Kasumi-1 (cell line): Measurements from ENCODE around the gene KCNS1.
A peak's percentile ranks its signal among the peaks of the same experiment; 100 is the strongest.
"Not testable (repeated sequence)": the region's sequence is repeated elsewhere in the genome, so short reads cannot be mapped to it uniquely, and the experiment has no call there.

Experiments
- DNase-seq, 2 experiments: peaks; one replicate each; lab custom pipeline; 2025; lab: John Stamatoyannopoulos, UW

Gene KCNS1

GRCh38 chr20:45077559-45077958, 23.4 kb downstream of the KCNS1 start:
- no peak for DNase-seq

DNA sequence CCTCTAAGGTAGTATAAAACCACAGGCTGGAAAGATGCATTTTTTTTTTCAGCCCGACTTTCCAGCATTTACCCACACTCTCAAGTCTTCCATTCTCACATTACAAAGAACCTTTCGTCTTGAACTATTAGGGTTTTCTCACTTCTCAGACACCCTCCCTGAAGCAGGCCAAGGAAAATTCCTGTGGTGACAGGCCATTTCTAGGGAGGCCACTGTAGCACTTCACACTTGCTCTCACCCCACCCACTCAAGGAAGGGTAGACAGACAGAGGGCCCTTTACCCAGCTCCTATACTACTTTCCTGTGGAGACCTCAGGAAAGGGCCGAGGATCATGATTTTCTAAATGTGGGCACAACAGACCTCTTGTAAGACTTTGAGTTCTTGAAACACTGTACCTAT, 27.7 kb downstream of the KCNS1 start:
- no peak for DNase-seq

- no peak for DNase-seq
These were observed 28.9 kb downstream of the KCNS1 start for GRCh38 chr20:45072066-45072465.

DNA sequence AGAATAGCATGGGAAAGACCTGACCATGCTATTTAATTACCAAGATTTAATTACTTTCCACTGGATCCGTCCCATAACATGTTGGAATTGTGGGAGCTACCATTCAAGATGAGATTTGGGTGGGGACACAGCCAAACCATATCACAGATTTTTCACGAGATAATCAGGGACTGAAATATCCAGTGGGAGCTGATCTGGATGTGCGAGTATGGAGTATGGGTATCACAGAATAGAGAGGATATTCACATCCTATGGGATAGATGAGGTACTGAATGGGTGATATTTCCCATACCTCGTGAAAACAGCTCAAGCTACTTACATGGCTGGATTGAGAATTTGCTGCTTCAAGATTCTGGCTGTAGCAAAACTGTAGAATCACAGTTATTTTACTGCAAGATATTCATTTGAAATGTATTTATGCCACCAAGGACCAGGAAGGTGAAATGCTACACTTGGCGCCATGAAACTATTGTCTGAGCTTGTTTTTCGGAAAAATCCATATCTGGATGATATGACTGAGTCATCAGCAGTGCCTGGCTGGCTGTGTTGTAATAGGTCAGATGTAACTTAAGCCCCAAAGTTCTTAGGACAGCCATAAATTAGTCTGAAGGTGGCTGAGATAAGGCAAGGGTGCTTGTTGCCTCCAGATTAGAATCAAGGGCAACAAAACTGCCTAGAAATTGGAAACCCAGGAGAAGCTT, 29.8 kb downstream of the KCNS1 start:
- DNase-seq: peak in 1 of 2 experiments; percentile 2

DNA sequence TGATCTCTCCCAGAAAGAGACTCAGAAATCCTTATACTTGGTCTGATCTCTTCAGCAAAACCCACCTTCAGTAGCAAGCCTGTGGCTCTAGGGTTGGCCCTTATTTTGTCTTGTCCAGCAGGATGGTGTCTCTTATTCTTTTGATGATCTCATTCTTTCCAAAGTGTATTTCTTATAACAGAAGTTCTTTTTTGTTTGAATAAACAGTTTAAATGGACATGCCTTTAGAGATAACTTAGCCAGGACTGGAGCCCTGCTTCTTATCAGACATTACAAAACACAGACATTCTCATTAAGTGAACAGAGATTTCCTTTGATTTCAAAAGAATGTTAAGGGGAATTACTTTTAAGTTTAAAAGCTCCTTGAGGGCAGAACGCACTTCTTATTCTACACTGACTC, 31.7 kb downstream of the KCNS1 start:
- DNase-seq: no peak

DNA sequence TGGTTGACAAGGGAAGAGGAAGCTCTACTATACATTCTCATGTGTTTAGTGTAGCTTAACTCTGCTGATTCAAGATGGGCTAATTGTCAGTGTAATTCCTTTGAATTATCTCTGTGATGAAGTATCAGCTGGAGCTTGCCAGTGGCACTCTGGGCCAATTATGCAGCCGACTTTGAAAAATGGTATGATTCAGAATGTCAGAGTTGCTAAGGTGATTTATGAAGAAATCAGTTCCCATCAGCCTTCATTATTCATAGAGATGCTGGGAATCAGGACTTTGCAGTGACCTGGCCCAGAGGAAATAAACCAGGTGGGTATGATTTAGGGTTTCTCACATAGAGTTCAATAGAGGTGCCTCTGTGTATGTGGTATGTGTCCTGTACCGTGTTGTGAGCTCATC, 33.4 kb downstream of the KCNS1 start:
- DNase-seq: no peak

DNA sequence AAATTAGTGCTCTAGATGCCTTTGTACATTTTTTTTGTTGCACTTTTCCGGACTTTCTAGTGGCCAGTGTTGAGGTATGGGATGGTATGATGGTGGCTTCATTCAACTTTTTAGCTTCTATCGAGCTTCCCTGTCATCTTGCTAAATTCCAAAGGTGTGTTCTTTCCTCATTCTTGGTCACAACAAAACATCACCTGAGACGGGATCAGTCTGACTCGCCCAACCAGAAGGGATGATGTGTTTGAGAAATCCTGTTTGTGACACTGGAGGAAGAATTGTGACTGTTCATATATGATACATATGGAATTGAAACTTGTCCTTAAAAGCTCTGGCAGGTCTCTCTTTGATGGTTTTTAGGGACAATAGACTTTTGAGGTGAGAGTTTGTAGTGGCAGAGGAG, 33.8 kb downstream of the KCNS1 start:
- DNase-seq: no peak

DNA sequence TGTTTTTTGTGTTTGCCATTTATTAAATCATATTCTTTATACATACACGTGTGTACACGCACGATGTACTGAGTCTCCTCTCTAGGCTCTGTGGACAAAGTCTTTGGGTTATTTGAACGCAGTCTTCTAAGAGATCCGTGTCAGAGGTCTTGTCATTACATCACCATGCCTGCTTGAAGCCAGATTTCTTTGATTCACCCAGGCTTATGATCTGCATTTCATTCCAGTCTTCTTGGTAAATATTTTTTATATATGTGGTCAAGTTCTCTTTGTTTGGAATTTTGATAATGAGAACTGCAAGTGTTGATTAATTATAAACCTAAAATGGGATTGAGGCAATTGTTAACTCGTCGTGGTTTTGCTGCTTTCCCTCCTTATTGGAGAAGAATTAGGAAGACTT, 34.6 kb downstream of the KCNS1 start:
- DNase-seq: no peak

DNA sequence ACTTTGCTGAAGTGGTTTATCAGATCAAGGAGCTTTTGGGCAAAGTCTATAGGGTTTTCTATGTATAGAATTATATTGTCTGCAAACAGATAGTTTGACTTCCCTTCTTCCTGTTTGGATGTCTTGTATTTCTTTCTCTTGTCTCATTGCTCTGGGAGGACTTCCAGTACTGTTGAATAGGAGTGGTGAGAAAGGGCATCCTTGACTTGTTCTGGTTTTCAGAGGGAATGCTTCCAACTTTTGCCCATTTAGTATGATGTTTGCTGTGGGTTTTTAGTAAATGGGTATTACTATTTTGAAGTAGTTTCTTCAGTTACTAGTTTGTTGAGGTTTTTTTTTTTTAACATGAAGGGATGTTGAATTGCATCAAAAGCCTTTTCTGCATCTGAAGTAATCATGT, 36.1 kb downstream of the KCNS1 start:
- DNase-seq: no peak

GRCh38 chr20:45063107-45063506, 37.8 kb downstream of the KCNS1 start:
- DNase-seq: not testable (repeated sequence)

- DNase-seq: no peak
These were observed 39.7 kb downstream of the KCNS1 start for GRCh38 chr20:45061244-45061643.

DNA sequence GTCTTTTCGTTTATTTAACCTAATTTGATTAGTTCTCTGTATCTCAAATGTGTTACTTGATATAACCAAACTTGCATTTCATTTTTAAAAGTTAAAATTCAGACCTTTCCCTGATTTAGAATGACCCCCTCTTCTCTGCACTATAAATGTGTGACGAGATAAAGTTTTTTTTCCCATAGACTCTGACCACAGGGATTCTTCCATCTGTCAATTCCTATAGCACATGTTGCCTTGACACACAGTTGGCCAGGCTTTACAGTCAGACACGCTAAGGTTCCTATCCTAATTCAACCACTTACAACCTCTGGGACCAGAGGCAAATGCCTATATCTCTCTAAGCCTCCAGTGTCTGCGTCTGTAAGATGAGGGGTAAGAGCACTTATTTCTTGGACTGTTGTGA, 40.6 kb downstream of the KCNS1 start:
- no peak for DNase-seq

- no peak for DNase-seq
These were observed 41.8 kb downstream of the KCNS1 start for GRCh38 chr20:45059022-45059728.

DNA sequence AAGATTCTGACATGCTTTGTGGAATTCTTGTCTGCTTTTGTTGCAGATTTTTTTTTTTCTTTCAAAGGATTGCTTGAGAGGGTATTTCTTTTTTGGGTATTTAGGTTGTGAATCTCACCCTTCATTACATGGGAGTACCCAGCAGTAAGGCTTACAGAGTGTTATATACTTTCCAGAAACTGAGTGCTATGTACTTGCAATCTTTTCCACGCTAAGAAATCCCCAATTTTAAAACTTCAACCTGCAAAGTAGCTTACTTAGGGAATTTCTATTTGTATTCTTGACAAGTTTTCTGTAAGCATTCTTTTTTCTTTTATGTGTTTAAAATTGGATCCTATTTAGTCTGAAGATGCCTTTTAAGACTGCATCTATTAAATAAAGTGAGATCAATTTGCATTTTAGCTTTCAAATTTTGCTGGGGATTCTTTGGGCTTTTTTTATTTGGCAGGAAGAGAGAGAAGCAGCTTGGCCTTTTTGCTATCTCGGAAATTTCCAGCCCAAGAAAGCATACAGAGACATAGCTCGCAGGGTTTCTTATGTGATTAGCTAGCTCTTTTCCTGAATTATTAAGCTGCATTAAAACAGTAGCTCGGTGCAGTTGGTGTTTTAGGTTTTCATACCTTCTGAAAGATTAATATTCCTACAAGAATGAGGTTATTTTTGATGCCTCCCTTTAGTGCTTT, 42.6 kb downstream of the KCNS1 start:
- DNase-seq: no peak

DNA sequence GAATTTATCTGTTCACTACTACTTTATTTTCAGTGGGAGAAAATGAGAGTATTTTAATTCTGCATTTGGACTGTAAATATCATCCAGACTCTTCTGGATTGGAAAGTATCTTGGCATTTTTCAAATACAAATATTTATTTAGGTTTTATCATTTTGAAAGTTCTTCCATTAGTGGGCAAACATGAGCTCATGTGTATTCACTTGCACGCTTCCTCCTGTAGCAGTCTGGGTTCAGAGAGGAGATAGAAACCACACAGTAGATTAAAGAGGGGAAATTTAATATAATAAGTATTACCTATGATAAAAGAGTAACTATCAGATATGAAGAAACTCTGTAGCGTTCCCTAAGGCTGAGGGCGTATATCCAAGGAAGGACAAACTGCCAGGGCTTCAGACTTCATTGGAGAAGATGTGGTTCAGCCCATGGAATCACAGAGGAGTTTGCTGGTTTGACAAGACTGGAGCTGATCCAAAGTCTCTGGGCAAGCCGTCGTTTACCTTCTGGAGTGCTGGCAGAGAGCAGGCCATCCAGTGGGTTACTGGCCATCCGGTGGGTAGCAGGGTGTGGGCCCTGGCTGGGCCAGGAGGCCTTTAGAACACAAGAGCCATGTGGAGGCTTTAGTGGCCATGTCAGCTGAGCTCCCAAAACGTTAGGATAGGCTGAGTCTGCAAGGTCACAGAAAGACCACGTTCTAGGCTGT, 44.3 kb downstream of the KCNS1 start:
- no peak for DNase-seq

DNA sequence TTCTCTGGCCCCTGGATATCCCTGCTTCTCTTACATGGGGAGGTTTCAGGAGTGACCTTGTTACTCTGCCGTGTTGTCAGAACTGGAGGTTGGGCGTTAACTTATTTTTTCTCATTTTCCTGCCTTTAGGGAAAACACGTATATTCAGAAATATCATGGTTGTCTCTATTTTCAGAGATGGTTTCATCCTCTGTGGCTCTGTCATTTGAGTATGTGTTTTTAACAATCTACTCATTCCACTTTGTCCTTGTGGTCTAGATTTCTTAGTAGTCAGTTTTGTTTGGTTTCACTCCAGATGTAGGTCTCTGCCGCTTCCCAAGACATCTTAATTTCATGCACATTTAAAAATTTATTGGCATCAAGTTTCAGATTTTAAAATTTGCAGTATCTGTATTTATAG, 45.9 kb downstream of the KCNS1 start:
- DNase-seq: no peak

DNA sequence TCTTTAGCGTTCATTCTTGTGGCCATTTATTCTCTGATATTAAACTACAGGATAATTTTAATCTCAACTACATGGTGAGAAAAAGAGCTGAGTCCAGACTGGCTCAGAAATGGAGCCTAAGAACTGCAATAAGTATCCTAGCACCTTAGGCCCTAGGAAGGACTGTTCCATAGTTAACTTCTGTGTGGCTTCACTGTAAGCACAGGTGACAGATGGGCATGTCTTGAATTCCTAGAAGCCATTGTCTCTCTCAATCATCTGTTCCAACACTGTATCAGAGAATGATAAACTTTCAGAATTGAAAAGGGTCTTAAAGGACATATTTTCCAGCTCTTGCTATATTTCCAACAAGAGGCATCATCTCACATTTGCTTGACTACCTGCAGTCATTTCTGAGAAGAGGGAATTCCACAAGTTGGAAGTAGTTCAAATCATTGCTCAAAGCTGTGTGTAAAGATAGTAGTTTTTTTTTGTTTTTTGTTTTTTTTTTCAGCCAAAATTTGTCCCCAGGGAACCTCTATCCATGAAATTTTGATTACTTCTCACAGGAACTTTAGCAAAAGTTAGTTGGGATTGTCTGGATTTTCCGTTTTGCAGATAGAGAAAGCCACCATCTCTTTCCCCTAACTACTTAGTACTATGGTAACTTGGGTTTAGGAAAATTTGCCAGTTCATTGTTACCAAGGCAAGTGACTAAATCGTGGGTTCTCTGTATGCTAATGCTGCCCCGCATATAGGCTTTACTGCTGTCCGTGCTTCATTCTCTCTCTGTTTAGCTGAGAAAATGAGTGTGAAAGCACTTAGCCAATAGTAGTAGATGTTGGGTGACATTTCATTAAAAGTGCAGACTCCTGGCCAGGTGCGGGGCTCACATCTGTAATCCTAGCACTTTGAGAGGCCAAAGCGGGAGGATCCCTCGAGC, 47.2 kb downstream of the KCNS1 start:
- no peak for DNase-seq

DNA sequence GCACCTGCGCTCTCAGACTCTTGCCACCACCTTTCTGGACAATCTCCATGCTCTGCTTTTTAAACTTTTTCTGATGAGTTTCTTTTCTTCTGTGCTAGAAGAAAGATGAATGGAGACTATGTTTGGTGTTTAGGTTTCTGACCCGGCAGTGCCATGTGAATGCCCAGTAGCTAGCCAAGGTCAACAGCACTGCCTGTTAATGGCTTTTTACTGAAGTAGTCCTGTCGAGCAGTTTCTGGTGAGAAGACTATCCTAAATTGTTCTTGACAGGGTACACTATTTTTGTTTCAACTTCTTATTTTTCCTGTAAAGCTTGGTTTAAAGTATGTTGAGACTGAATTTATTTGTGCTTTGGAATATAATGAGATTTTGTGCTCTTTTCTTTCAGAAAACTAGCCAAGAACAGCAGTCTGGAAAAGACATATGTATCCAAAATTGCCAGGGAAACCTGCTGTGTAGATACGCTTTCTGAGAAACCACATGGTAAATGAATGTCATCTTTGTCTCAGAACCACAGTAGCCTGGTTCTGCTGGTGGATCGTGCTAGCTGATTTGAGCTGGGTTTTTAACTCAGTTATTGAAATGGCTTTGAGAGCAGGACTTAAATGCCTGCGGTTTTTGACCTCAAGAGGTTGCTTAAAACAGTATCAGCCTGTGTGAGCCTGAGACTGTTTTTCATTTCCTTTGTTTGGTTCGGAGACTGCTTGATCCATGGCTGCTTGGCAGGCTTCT, 48.1 kb downstream of the KCNS1 start:
- peak; percentile 48 to 65 for DNase-seq

GRCh38 chr20:45051204-45052060, 49.5 kb downstream of the KCNS1 start:
- DNase-seq: peak; percentile 11 to 18
